ENCODE results near the gene TMPRSS9. TPM values are rescaled to one million over a fixed set of nuclear protein-coding genes. Genes with fewer than 3 reads are reported as not detected.

TMPRSS9 gene
- total RNA-seq, 1 experiment from 2014 or later, result 0.23 TPM

DNA sequence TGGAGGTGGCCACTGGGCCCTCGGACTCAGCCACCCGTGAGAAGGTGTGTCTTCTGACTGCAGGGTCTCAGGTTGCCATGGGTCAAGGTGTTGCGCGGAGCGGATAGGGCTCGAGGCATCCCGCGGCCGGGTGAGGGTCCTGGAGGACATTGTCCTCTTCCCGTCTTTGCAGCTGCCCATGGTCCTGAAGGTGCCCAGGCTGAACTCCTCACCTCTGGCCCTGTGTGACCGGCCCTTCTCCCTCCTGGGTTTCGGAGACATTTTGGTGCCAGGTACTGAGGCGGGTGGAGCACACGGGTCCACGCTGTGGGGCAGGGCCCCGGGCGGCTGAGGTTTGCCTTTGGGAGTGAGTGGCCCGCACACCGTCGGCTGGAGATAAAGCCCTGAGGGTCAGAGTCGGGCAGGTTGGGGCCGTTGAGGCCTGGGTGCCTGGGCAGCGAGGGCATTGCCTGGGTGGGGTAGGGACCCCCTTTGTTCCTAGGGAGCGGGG, 15.6 kb upstream of the TMPRSS9 start:
- in situ Hi-C loops (cut with HindIII; ENCODE audit: low pct_unique_long_range_greater_than_20kb, low sequenced_read_pairs) (no loop called here), intact Hi-C loops (cut with micrococcal nuclease; ENCODE audit: unreplicated experiment) (no loop called here)
- Histone ChIP-seq H3K36me3 (ENCODE audit: control insufficient read depth, insufficient read depth, low read length) (no peaks in the 10 kb centered on the region), H3K27me3 (ENCODE audit: control insufficient read depth, insufficient read depth, low read length) (no peaks in the 10 kb centered on the region), H3K9me3 (ENCODE audit: control insufficient read depth, insufficient read depth, low read depth, low read length) (no peaks in the 10 kb centered on the region), H3K4me1 (ENCODE audit: control insufficient read depth, insufficient read depth, low read length) (no peaks in the 10 kb centered on the region), H3K27ac (ENCODE audit: low read length) (no peak overlapping the region), H3K4me3 (ENCODE audit: low read depth in 2 of 2, low read length in 2 of 2) (no peak overlapping the region)
- POLR2A ChIA-PET, result no interaction called here
- TF ChIP-seq, protein P1, sequence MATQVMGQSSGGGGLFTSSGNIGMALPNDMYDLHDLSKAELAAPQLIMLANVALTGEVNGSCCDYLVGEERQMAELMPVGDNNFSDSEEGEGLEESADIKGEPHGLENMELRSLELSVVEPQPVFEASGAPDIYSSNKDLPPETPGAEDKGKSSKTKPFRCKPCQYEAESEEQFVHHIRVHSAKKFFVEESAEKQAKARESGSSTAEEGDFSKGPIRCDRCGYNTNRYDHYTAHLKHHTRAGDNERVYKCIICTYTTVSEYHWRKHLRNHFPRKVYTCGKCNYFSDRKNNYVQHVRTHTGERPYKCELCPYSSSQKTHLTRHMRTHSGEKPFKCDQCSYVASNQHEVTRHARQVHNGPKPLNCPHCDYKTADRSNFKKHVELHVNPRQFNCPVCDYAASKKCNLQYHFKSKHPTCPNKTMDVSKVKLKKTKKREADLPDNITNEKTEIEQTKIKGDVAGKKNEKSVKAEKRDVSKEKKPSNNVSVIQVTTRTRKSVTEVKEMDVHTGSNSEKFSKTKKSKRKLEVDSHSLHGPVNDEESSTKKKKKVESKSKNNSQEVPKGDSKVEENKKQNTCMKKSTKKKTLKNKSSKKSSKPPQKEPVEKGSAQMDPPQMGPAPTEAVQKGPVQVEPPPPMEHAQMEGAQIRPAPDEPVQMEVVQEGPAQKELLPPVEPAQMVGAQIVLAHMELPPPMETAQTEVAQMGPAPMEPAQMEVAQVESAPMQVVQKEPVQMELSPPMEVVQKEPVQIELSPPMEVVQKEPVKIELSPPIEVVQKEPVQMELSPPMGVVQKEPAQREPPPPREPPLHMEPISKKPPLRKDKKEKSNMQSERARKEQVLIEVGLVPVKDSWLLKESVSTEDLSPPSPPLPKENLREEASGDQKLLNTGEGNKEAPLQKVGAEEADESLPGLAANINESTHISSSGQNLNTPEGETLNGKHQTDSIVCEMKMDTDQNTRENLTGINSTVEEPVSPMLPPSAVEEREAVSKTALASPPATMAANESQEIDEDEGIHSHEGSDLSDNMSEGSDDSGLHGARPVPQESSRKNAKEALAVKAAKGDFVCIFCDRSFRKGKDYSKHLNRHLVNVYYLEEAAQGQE (IDR thresholded peaks at IDR 0.05; ENCODE audit: insufficient read depth in 1 of 2, low read depth in 2 of 2, low read length in 1 of 2), result 0 out of 4 replicates have a peak, but pooled peaks of 1 of the 2 experiments have one; percentile 18
- no peak for TF ChIP-seq POLR2AphosphoS5 (IDR thresholded peaks at IDR 0.05; ENCODE audit: low read depth, low read length)
- no peak for TF ChIP-seq TCF7L2 (IDR thresholded peaks at IDR 0.05; ENCODE audit: low read depth, low read length)
- TF ChIP-seq, protein P2, sequence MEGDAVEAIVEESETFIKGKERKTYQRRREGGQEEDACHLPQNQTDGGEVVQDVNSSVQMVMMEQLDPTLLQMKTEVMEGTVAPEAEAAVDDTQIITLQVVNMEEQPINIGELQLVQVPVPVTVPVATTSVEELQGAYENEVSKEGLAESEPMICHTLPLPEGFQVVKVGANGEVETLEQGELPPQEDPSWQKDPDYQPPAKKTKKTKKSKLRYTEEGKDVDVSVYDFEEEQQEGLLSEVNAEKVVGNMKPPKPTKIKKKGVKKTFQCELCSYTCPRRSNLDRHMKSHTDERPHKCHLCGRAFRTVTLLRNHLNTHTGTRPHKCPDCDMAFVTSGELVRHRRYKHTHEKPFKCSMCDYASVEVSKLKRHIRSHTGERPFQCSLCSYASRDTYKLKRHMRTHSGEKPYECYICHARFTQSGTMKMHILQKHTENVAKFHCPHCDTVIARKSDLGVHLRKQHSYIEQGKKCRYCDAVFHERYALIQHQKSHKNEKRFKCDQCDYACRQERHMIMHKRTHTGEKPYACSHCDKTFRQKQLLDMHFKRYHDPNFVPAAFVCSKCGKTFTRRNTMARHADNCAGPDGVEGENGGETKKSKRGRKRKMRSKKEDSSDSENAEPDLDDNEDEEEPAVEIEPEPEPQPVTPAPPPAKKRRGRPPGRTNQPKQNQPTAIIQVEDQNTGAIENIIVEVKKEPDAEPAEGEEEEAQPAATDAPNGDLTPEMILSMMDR (IDR thresholded peaks at IDR 0.05), result no peak
- TF ChIP-seq SIN3A (IDR thresholded peaks at IDR 0.05; ENCODE audit: borderline replicate concordance, insufficient read depth, low read depth, low read length), result no peak
- no TSS peak for BruUV-seq (replicated peaks)
- CTCF ChIA-PET, result no interaction called here
- ATAC-seq (no peak), DNase-seq (ENCODE audit: low read depth, low spot score) (no peak)

DNA sequence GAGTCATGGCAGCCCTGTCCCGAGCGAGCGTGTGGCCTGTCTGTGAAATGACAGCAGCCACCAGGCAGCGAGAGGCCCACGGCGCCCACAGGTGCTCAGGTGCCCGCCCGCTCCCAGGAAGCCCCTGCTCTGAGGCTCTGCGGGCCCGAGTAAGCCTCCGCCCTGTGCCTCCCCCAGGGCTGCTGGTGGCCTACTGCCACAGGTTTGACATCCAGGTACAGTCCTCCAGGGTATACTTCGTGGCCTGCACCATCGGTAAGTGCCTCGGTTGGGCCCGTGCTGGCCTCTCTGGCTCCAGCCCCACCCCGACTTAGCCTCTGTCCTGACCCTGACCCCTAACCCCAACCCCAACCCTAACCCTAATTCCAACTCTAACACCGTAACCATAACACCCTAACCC, 15.0 kb upstream of the TMPRSS9 start:
- intact Hi-C loops (cut with micrococcal nuclease; ENCODE audit: unreplicated experiment) (no loop called here), in situ Hi-C loops (cut with HindIII; ENCODE audit: low pct_unique_long_range_greater_than_20kb, low sequenced_read_pairs) (no loop called here)
- Histone ChIP-seq H3K4me3 (ENCODE audit: low read depth in 2 of 2, low read length in 2 of 2) (no peak overlapping the region), H3K27ac (ENCODE audit: low read length) (no peak overlapping the region), H3K4me1 (ENCODE audit: control insufficient read depth, insufficient read depth, low read length) (no peaks in the 10 kb centered on the region), H3K9me3 (ENCODE audit: control insufficient read depth, insufficient read depth, low read depth, low read length) (no peaks in the 10 kb centered on the region), H3K27me3 (ENCODE audit: control insufficient read depth, insufficient read depth, low read length) (no peaks in the 10 kb centered on the region), H3K36me3 (ENCODE audit: control insufficient read depth, insufficient read depth, low read length) (no peaks in the 10 kb centered on the region)
- CTCF ChIA-PET, result no interaction called here
- TF ChIP-seq, protein P1 (IDR thresholded peaks at IDR 0.05; ENCODE audit: insufficient read depth in 1 of 2, low read depth in 2 of 2, low read length in 1 of 2), result no peak
- TF ChIP-seq SIN3A (IDR thresholded peaks at IDR 0.05; ENCODE audit: borderline replicate concordance, insufficient read depth, low read depth, low read length), result no peak
- TF ChIP-seq, protein P2 (IDR thresholded peaks at IDR 0.05), result no peak
- no peak for TF ChIP-seq POLR2AphosphoS5 (IDR thresholded peaks at IDR 0.05; ENCODE audit: low read depth, low read length)
- TF ChIP-seq TCF7L2 (IDR thresholded peaks at IDR 0.05; ENCODE audit: low read depth, low read length), result no peak
- POLR2A ChIA-PET, result no interaction called here
- BruUV-seq (replicated peaks), result no TSS peak
- DNase-seq (ENCODE audit: low read depth, low spot score), result no peak
- ATAC-seq, result no peak
